NCI-H345 treated with DMSO at 0.1 percent for 48 hours (cell line): ENCODE data around the gene IFT20.

Experiments used
- DNase-seq: peaks from one replicate; lab custom pipeline; 2025; ENCODE audit not compliant: unreplicated experiment; lab: John Stamatoyannopoulos, UW

Gene IFT20

DNA sequence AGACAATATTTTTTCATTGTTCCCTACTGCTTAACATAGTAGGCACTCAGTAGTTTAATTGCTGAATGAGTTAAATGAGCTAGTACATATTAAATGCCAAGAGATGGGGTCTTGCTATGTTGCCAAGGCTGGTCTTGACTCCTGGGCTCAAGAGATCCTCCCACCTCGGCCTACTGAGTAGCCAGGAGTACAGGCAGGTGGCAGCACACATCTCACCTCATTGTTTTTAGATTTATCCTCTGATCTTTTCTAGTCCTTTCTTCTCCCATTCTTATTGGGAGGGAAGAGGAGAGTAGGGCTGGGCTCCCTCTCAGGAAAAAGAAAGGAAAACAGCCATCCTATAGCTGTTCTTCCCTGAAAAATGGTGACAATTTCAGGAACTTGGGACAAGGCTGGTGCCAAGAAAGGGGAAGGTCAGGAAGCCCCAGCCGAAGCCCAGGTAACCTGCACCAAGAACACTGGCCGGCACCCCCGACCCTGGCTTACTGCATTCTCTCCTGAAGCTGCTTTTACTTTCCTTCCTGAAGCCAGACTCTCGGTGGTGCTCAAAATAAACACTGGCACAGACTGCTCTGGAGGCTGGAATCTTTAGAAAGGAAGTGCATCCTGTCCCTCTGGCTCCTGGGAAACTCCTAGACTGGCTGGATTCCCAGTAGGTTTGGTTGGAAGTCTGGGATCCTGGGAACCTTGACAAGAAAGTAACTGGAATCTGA, 2.9 kb upstream of the IFT20 start:
- no peak for DNase-seq

DNA sequence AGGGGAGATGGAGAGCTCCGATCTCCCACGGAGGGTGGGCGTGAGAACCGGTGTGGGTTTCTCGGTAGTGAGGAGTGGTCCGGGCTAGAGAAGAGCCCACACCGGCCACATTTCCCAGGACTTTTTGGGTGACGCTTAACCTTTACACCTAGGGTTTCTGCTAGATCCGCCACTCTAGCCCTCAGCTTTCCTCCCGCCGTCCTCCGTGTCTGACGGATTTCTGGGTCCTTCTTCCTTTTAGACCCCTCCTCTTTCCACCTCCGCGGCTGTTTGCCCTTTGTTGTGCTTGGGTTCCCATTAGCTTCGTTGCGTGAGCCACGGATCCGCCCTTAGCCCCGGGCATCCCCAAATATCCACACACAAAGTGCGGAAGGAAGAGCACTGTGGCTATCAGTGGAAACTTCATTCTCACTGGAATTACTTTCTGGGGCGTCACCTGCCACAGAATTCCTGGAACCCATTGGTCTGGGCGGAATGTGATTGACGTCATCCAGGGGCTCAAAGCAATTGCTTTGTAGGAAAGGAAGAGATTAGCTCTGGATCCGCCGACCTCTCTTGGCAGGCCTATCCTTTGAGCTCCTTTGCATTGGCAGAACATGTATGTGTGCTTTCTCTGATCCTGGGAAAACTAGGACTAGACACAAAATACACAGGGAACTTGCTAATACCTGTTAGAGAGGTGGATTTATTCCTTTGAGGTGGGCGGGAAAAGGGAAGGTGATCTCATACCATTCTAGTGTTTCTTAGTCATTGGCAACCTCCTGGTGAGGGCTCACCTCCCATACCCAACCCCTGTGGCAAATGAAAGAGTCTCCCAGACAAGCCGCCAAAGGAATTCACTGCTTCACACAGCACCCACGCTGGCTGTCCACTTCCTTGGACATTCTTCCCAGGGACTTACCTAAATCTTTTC, 943 bp upstream of the IFT20 start:
- DNase-seq: peak; percentile 17

DNA sequence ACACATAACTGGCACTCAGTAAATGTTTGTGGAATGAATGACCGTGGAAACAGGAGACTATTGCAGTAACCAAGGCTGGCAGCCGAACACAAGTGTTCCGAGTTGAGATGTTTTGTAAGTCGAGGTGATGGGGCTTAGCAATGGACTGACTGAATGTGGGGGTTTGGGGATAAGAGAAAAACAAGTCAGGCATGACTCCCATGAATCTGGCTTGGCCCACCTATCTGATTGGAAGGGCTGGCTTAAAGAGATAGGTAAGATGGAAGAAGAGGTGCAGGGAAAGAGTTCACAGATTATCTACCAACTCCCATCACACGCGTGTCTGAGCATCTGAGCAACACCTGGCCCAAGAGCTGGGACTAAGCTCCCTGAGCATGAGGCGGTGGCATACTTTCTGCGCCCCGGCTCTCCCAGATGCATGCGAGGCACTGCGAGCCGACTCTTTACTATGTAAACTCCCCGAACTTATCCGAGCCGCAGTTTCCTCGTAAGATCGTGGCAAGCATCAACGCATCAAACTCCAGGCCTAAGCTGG, 539 bp downstream of the IFT20 start:
- no peak for DNase-seq

DNA sequence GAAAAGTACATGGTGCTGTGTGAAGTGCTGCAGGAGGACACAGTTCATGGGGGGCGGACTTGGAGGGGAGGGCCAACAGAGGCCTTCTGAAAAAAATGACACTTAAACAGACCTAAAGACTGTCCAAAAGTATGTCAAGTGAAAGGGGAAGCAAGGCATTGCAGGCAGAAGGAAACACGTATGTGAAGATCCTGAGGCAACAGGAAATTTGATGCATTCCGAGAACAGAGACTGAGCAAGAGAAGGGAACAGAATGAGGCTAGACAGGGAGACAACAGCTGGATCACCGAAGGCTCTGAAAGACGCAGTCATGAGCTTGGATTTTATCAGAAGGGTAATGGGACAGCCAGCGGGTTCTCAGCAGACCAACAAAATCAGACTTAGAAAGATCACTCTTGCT, 1.1 kb downstream of the IFT20 start:
- DNase-seq: no peak

DNA sequence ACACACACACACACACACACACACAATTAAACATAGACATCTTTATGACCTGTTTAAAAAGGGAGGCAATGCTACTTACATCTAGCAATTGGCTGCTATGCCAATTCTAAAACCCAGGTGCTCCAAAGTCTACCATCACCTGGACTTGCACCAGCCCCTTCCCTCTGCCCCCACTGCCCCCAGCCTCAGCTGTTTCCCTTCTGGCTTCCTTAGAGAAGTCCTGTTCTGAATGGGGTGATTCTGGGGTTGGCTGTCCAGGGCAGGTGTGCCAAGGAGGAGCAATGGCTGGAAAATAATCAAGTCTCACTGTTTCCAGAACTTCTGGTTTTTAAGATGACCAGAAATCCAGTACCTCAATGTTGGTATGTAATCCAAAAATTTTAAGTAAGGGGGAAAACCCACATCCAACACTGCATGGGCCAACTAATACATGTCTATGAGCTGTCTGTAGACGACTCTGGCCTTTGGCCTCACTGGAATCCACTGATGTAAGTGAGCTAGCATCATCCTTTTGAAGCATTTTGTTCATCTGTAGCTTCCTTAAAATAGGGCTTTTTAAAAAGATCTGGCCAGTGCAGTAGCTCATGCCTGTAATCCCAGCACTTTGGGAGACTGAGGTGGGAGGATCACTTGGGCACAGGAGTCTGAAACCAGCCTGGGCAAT, 2.1 kb downstream of the IFT20 start:
- no peak for DNase-seq

DNA sequence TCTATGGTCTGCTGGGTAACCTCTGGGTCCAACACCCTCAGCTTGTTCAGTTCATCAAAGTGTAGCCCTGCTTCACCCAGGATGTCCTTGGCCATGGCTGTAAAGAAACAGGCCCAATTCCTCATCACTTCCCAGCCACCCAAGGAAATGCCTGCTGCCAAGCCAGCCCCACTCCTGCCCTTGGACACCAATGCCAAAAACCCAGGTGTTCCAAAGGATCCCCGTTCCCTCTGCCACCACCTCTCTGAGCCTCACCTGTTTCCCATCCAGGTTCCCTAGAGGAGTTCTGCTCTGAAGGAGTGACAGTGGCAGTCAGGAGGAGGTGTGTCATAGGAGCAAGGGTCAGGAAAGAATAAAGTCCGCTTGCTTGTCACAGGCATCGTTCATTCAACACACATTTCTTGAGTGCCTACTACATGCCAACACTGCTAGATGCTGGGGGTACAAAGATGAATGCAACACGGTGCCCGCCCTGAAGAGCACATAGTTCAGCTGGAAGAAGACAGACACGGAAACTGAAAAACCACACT, 3.3 kb downstream of the IFT20 start:
- DNase-seq: no peak

DNA sequence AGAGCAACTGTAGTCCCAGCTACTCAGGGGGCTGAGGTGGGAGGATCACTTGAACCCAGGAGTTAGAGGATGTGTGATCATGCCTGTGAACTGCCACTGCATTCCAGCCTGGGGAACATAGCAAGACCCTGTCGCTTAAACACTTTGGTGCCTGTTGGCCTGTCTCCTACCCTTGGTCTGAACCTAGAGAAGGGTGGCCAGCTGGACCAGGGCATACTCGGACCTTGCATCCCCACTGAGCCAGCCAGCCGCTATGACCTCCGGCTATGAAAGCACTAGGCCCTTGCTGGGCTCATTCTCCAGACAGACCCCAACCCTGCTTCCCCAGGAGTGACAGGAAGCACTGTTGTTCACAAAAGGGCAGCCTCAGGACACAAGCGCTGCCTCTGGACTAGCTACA, 4.6 kb downstream of the IFT20 start:
- DNase-seq: no peak

DNA sequence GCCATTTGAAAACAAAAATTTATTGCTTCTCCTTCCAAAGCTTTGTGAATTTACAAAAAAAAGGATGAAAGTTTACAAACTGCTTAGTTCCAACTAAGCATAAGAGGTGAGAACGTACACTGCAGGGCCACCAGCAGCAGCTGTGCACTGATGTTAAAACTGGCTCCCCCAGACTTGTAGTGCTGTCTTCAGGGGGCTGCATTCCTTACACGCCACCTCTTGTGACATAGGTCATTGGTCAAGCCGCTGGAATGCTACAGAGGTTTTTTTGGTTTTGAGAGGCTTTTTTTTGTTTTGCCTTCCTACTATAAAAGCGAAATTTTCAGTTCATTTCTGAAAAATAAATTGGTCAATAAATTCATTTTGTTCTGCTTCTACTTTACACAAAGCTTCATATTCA, 6.9 kb downstream of the IFT20 start:
- no peak for DNase-seq

DNA sequence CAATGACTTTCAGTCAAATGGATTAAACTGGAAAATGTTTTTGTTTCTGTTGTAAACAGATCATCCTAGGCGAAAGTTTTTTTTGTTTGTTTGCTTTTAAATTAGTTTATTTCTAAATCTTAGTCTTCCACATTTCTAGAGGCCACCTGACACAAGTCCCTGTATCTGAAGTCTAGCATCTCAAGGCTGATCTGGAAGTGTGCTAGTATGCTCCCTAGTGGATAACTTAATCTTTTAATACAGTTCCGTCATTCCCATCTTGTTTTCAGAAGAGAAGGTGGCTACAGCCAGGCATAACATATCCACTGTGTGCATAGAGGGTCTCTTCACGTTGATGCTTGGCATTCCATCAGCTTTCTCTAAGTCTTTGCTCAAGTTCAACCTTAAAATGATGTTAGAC, 7.6 kb downstream of the IFT20 start:
- no peak for DNase-seq

DNA sequence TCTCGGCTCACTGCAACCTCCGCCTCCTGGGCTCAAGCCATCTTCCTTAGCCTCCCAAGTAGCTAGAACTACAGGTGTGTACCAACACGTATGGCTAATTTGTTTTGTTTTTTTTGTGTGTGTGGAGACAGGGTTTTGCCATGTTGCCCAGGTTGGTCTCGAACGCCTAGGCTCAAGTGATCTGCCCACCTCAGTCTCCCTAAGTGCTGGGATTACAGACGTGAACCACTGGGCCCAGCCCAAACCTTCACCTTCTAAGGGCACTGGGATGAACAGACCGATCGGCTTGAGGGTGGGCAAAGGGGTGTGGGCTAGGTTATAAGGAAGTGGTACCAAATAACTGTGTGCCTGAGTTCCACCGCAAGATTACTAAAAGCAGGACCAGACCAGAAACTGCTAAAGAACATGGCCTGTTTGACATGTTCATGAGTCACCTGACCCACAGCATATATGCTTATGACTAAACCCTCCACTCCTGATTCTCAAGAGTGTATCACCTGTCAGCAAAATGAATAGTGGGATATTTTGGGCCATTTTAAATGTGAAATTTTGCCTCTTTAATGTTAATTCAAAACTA, 8.2 kb downstream of the IFT20 start:
- no peak for DNase-seq

DNA sequence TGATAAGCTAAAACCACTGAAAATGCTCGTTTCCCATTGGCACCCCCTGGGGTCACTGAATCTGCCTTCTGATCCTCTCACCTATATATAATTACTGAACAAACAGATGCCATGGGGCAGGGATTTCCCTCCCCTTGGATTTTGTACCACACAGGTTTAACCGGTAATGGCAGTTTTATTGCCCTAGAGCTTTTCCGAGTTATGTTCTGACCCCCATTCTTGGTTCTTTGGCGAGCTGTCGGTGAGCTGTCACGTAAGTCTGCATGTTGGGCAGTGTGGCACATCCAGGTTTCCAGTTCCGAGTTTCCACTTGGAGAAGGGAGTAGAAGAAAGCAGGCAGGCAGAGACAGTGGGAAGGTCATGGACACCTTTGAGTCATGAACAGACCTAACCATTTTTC, 9.2 kb downstream of the IFT20 start:
- no peak for DNase-seq

DNA sequence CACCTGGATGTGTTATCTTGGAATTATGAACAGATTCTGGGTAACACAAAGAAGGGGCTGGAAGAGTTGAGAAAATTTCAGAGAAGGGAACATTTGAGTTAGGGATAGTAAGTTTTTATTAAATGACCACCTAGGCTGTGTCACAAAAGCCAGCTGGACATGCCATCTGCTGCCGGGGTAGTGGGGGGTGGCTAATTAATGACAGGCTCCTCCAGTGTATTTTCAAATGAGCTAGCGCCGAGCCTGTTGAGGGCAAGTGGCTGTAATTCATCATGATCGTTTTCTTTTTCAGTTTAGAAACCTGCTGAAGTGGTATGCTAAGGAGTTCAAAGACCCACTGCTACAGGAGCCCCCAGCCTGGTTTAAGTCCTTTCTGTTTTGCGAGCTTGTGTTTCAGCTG, 10.1 kb downstream of the IFT20 start:
- no peak for DNase-seq

DNA sequence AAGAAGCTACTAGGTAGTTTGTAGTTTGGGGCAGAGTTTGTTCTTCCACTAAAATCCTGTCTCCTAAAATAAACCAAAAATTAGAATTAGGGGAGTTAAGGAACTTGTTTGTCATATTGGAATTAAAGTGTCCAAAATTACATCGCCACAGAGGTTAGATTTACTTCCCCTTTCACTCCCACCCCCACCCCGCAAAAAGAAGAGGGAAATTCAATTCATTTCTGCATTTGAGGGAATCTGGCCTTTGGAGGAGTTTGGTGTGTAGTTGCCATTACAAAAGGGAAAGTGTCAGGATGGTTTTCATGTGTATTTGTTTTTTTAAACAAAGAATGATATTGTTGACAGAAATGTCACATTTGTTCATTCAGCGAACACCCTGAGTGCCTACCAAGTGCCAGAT, 10.5 kb downstream of the IFT20 start:
- DNase-seq: no peak

DNA sequence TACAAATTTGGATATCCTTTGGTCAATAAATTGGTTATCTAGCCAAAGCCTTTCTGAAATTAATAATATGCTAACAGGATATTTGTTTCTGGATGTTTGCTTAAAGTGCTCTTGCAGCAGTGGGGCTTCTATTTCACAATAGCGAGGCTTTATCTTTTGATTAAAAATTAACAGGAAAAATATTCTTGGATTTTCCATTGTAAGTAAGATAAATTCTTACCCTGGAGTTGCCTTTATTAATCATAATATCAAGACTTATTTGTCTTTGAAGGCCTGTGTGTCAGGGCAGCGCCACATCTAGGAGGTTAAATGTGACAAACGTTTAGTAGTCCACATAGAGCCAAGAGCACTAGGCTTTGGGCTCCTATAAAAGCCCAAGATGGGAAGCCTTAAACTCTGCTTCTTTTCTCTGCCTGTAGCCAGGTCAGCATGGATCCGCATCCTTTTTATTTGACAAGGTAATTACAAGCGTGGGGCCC, 11.0 kb downstream of the IFT20 start:
- no peak for DNase-seq

DNA sequence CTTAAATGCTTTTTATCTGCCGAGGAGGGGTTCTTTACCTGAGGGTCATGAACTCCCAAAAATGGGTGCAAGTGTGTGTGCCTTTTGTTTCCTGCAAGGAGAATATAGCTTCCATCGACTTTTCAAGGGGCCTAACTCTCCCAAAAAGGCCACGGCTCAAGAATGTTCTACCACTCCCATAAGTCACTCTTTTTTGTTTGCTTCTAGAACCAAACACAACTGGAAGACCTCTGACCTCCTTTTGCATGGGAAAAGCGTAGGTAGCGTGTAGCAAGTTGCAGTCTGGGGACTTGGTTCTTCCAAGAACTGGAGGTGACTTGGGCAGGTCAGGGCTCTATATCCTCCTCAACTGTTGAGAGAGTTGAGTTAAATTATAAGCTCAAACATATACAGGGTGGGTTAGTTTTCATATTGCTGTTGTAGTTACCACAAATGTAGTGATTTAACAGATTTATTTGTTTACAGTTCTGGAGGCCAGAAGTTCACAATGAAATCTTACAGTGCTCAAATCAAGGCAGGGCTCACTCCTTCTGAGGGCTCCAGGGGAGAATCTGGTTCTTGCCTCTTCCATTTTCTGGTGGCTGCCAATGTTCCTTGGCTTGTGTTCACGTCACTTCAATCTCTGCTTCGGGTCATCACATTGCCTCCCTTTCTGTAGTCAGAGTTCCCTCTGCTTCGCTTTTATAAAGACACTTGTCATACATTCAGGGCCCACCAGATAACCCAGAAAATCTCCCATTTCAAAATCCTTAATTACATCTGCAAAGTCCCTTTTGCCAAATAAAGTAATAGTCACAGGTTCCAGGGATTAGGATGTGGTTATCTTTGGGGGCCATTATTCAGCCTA, 14.8 kb downstream of the IFT20 start:
- DNase-seq: no peak

DNA sequence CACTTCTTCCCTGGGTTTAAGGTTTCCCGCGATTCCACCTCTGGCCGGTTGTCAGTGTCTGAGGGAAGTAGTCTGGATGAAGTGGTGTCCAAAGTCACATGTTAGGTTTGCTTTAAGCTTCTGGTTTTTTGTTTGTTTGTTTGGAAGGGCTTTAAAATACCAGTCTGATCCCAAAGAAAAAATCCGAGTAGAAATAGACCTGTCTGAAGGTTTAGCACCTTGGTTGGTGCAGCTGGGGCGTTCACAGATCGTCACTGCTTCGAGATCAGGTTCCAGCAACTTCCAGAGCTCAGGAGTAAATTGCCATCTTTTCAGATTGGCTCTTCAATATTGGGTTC, 15.7 kb downstream of the IFT20 start:
- no peak for DNase-seq

DNA sequence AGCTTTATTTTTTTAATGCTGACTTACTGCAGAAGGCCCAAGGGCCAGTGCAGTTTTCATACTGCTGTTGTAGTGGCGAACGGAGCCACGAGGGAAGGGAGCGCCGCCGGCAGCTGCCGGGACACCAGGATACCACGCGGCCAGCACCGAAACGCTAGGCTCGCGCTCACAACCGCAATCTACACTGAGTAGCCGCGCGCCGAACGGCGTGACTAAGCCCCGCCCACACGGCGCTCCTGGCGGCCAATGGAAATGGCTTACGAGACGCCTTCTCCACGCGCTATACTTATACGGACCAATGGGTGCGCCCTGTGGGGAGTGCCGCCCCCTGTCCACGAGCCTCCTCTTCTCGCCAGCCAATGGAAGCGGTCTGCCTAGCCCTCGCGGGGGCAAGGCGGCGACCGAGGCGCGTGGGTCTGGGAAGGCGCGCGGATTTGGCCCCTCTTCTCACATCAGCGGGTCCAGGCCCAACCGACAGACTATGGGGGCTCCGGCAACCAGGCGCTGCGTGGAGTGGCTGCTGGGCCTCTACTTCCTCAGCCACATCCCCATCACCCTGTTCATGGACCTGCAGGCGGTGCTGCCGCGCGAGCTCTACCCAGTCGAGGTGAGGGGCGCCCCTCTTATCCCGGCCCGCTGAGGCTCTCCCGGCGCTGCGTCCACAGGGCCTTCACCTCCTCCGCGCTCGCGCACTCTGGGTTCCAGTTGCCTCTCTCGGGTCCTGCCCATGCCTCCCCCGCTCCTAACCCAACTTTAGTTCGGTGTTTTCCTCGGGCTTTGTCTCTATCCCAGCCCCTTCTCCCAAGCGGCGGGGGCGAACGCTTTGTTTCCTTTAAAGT, 16.3 kb downstream of the IFT20 start, which contains the start of gene TMEM97:
Gene TMEM97 (plus strand): TSS at position 442 of the 839 bp plus-strand sequence. CDS start 40 bp downstream, at position 482.
- peak; percentile 98 for DNase-seq

DNA sequence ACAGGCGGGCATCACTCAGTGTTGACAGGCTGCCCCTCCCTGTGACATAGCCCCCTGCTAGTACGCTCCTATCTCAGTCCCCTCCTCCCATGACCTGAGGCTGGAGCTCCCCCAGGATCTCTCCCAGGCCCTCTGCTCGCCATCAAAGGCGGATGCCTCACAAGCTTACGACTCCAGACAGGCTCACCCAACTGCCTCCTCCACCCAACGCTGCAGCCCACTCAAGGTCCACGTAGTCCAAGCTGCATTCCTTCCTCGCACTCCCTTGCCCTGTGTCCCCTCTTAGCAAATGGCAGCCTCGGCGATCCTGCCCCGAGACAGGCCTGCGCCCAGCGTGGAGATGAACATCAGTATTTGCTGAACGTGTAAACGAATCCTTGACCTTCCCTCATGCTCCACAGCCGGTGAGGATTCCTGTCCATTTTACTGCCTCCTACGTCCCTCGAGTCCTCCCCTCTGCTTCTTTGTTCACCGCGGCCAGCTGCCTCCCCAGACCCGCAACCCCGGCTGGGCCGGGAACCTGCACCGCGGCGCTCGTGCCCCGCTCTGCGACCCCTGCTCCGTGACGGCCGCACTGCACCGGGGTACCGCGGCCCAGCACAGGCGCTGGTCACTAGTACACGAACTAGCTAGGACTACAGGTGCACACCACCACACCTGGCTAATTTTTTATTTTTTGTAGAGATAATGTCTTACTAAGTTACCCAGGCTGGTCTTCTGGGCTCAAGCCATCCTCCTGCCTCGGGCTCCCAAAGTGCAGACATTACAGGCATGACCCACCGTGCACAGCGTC, 17.1 kb downstream of the IFT20 start:
- DNase-seq: no peak
